Karpas-422 (cell line): ENCODE results near the gene ZNF784. TPM values are rescaled to one million over a fixed set of nuclear protein-coding genes. Genes with fewer than 3 reads are reported as not detected.

Source experiments
- DNase-seq: peaks from one replicate; pipeline ENCODE4 v3.0.0-alpha.2; 2015
- H2AFZ ChIP-seq: fragments of 200-600 bp; sonication (generic); 2 replicates; pipeline ENCODE4 v1.6.1; 2014; ENCODE audit warnings: antibody characterized with exemption, low read length, mixed read lengths
- H3K27ac ChIP-seq: fragments of 200-600 bp; sonication (generic); 2 replicates; pipeline ENCODE4 v1.5.1; 2014; ENCODE audit warnings: mild to moderate bottlenecking, low read length, moderate library complexity
- H3K27me3 ChIP-seq: fragments of 200-600 bp; sonication (generic); 2 replicates; pipeline ENCODE4 v1.6.1; 2014; ENCODE audit warnings: low read length, mixed read lengths
- H3K36me3 ChIP-seq: fragments of 200-600 bp; sonication (generic); 2 replicates; pipeline ENCODE4 v1.6.1; 2014; ENCODE audit warnings: low read length, mixed read lengths; ENCODE audit not compliant: insufficient read depth
- H3K4me1 ChIP-seq: fragments of 200-600 bp; sonication (generic); 2 replicates; pipeline ENCODE4 v1.6.1; 2014; ENCODE audit warnings: mild to moderate bottlenecking, low read length, mixed read lengths
- H3K4me2 ChIP-seq: fragments of 200-600 bp; sonication (generic); 2 replicates; pipeline ENCODE4 v1.6.1; 2014; ENCODE audit warnings: low read length, low read depth, mild to moderate bottlenecking; ENCODE audit not compliant: poor library complexity, severe bottlenecking
- H3K4me3 ChIP-seq: fragments of 200-600 bp; sonication (generic); 2 replicates; pipeline ENCODE4 v1.5.1; 2014; ENCODE audit warnings: mild to moderate bottlenecking, antibody characterized with exemption, low read length, mixed read lengths
- H3K79me2 ChIP-seq: fragments of 200-600 bp; sonication (generic); 2 replicates; pipeline ENCODE4 v1.6.1; 2014; ENCODE audit warnings: mild to moderate bottlenecking, low read length, mixed read lengths
- H3K9ac ChIP-seq: fragments of 200-600 bp; sonication (generic); 2 replicates; pipeline ENCODE4 v1.6.0; 2014; ENCODE audit warnings: low read length
- H3K9me2 ChIP-seq: fragments of 200-600 bp; sonication (generic), shearing (Covaris generic); replicated peaks from 2 replicates; pipeline ENCODE4 v1.6.0; 2014; ENCODE audit warnings: mild to moderate bottlenecking, low read length, moderate library complexity; ENCODE audit not compliant: insufficient read depth
- H3K9me3 ChIP-seq: fragments of 300-700, 200-600 bp; sonication (generic); 2 replicates; pipeline ENCODE4 v1.6.1; 2014; ENCODE audit warnings: low read length, mixed read lengths
- H4K20me1 ChIP-seq: fragments of 200-600 bp; sonication (generic); 2 replicates; pipeline ENCODE4 v1.6.1; 2014; ENCODE audit warnings: mild to moderate bottlenecking, antibody characterized with exemption, low read length, low read depth; ENCODE audit not compliant: insufficient read depth
- total RNA-seq: library from RNA; depleted of rRNA; stranded (reverse); fragments of >200 nt; shearing (Covaris generic); gene quantifications from 2 replicates; pipeline ENCODE4 v1.2.3, GENCODE V29; 2014; ENCODE audit warnings: low replicate concordance

Gene ZNF784
- total RNA-seq, 1 experiment from 2014 or later: 2.8 TPM

GRCh38 chr19:55616395-55616875, 7.9 kb downstream of the ZNF784 start:
- no peak overlapping the region for H3K4me2 ChIP-seq
- H3K79me2 ChIP-seq: peaks cover 17% of the 10 kb centered on the region
- H3K27ac ChIP-seq: no peak overlapping the region
- DNase-seq: no peak
- H3K4me3 ChIP-seq: no peak overlapping the region
- no peaks in the 10 kb centered on the region for H3K9me3 ChIP-seq
- H3K27me3 ChIP-seq: no peaks in the 10 kb centered on the region
- H3K36me3 ChIP-seq: peaks cover 3% of the 10 kb centered on the region; the same call in 1 of the 2 replicates
- H4K20me1 ChIP-seq: peaks cover 5% of the 10 kb centered on the region; the same call in 1 of the 2 replicates
- H2AFZ ChIP-seq: no peak overlapping the region
- H3K4me1 ChIP-seq: peaks cover 18% of the 10 kb centered on the region
- H3K9me2 ChIP-seq: no peaks in the 10 kb centered on the region
- H3K9ac ChIP-seq: no peak overlapping the region

DNA sequence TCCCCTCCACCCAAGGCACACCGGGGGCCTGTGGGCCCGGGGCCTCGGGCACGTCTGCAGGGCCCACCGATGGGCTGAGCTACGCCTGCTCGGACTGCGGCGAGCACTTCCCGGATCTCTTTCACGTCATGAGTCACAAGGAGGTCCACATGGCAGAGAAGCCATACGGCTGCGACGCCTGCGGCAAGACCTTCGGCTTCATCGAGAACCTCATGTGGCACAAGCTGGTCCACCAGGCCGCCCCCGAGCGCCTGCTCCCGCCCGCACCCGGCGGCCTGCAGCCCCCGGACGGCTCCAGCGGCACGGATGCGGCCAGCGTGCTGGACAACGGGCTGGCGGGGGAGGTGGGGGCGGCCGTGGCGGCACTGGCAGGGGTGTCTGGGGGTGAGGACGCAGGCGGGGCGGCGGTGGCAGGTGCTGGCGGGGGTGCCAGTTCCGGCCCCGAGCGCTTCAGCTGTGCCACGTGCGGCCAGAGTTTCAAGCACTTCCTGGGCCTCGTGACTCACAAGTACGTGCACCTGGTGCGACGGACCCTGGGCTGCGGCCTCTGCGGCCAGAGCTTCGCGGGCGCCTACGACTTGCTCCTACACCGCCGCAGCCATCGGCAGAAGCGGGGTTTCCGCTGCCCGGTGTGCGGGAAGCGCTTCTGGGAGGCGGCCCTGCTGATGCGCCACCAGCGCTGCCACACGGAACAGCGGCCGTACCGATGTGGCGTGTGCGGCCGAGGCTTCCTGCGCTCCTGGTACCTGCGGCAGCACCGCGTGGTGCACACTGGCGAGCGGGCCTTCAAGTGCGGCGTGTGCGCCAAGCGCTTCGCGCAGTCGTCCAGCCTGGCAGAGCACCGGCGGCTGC, 8.6 kb downstream of the ZNF784 start:
- H3K4me1 ChIP-seq: peaks cover 20% of the 10 kb centered on the region
- H3K27me3 ChIP-seq: no peaks in the 10 kb centered on the region
- H3K4me3 ChIP-seq: no peak overlapping the region
- H2AFZ ChIP-seq: no peak overlapping the region
- no peak for DNase-seq
- no peak overlapping the region for H3K4me2 ChIP-seq
- H3K9me2 ChIP-seq: no peaks in the 10 kb centered on the region
- no peaks in the 10 kb centered on the region for H3K9me3 ChIP-seq
- H4K20me1 ChIP-seq: peaks cover 8% of the 10 kb centered on the region
- H3K27ac ChIP-seq: no peak overlapping the region
- peaks cover 24% of the 10 kb centered on the region for H3K79me2 ChIP-seq
- H3K36me3 ChIP-seq: peaks cover 3% of the 10 kb centered on the region; the same call in 1 of the 2 replicates
- no peak overlapping the region for H3K9ac ChIP-seq

DNA sequence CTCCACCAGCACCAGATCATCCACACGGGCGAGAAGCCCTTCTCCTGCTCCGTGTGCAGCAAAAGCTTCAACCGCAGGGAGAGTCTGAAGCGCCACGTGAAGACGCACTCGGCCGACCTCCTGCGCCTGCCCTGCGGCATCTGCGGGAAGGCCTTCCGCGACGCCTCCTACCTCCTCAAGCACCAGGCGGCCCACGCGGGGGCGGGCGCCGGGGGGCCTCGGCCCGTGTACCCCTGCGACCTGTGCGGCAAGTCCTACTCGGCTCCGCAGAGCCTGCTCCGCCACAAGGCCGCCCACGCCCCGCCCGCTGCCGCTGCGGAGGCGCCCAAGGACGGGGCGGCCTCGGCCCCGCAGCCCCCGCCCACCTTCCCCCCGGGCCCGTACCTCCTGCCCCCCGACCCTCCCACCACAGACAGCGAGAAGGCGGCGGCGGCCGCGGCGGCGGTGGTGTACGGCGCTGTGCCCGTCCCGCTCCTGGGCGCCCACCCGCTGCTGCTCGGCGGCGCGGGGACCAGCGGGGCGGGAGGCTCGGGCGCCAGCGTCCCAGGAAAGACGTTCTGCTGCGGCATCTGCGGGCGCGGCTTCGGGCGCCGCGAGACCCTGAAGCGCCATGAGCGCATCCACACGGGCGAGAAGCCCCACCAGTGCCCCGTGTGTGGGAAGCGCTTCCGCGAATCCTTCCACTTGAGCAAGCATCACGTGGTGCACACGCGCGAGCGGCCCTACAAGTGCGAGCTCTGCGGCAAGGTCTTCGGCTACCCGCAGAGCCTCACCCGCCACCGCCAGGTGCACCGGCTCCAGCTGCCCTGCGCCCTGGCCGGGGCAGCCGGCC, 9.4 kb downstream of the ZNF784 start:
- Histone ChIP-seq H4K20me1 (peaks cover 12% of the 10 kb centered on the region), H3K4me1 (peaks cover 14% of the 10 kb centered on the region), H2AFZ (no peak overlapping the region), H3K79me2 (peaks cover 31% of the 10 kb centered on the region), H3K36me3 (peaks cover 5% of the 10 kb centered on the region; the same call in 1 of the 2 replicates), H3K9me2 (no peaks in the 10 kb centered on the region), H3K9me3 (no peaks in the 10 kb centered on the region), H3K4me3 (no peak overlapping the region), H3K4me2 (no peak overlapping the region), H3K9ac (no peak overlapping the region), H3K27me3 (no peaks in the 10 kb centered on the region), H3K27ac (no peak overlapping the region)
- DNase-seq: no peak

DNA sequence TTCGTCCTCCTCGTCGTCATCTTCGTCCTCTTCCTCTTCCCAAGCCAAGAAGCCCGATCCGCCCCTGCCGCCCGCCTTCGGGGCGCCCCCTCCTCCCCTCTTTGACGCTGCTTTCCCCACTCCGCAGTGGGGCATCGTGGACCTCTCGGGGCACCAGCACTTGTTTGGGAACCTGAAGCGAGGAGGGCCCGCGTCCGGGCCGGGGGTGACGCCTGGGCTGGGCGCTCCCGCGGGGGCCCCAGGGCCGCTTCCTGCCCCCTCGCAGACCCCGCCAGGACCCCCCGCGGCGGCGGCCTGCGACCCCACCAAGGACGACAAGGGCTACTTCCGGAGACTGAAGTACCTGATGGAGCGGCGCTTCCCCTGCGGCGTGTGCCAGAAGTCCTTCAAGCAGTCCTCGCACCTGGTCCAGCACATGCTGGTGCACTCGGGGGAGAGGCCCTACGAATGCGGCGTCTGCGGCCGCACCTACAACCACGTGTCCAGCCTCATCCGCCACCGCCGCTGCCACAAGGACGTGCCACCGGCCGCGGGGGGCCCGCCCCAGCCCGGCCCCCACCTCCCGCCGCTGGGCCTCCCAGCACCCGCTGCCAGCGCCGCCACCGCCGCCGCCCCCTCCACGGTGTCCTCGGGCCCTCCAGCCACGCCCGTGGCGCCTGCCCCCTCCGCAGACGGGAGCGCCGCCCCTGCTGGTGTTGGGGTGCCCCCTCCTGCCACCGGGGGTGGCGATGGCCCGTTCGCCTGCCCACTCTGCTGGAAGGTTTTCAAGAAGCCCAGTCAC, 10.2 kb downstream of the ZNF784 start:
- H3K9me3 ChIP-seq: no peaks in the 10 kb centered on the region
- no peaks in the 10 kb centered on the region for H3K9me2 ChIP-seq
- no peak for DNase-seq
- H4K20me1 ChIP-seq: peaks cover 18% of the 10 kb centered on the region
- H2AFZ ChIP-seq: no peak overlapping the region
- no peak overlapping the region for H3K4me2 ChIP-seq
- no peaks in the 10 kb centered on the region for H3K27me3 ChIP-seq
- no peak overlapping the region for H3K27ac ChIP-seq
- peaks cover 10% of the 10 kb centered on the region for H3K36me3 ChIP-seq
- H3K79me2 ChIP-seq: peaks cover 39% of the 10 kb centered on the region
- no peak overlapping the region for H3K4me3 ChIP-seq
- H3K4me1 ChIP-seq: peaks cover 7% of the 10 kb centered on the region; the same call in 1 of the 2 replicates
- H3K9ac ChIP-seq: no peak overlapping the region

DNA sequence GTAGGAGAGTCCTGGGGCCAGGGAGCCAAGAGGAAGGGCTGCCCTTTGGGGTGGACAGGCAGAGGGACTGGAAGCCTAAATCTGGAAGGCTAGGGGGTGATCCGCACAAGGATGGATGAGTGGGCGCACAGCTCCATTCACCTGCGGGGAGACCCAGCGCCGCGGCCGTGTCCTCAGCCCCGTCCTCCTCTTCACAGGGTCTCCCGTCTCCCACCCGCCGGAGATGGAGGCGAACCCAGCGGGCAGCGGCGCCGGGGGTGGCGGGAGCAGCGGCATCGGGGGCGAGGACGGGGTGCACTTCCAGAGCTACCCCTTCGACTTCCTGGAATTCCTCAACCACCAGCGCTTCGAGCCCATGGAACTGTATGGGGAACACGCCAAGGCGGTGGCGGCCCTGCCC, 11.0 kb downstream of the ZNF784 start:
- peaks cover 46% of the 10 kb centered on the region for H3K79me2 ChIP-seq

GRCh38 chr19:55611983-55612645, 12.3 kb downstream of the ZNF784 start:
- Histone ChIP-seq H3K79me2 (peaks cover 58% of the 10 kb centered on the region), H2AFZ (no peak overlapping the region), H4K20me1 (peaks cover 18% of the 10 kb centered on the region), H3K9ac (no peak overlapping the region), H3K4me1 (peaks cover 8% of the 10 kb centered on the region), H3K36me3 (peaks cover 18% of the 10 kb centered on the region), H3K27me3 (no peaks in the 10 kb centered on the region), H3K9me3 (no peaks in the 10 kb centered on the region), H3K4me2 (no peak overlapping the region), H3K27ac (no peak overlapping the region), H3K4me3 (no peak overlapping the region), H3K9me2 (no peaks in the 10 kb centered on the region)
- no peak for DNase-seq

More for the DNA sequence above, 11.0 kb downstream of the ZNF784 start:
- DNase-seq: no peak
- Histone ChIP-seq H3K9me3 (no peaks in the 10 kb centered on the region), H3K9me2 (no peaks in the 10 kb centered on the region), H3K27ac (no peak overlapping the region), H3K4me3 (no peak overlapping the region), H3K36me3 (peaks cover 17% of the 10 kb centered on the region), H3K4me1 (peaks cover 7% of the 10 kb centered on the region; the same call in 1 of the 2 replicates), H3K9ac (no peak overlapping the region), H3K27me3 (no peaks in the 10 kb centered on the region), H4K20me1 (peaks cover 18% of the 10 kb centered on the region), H3K4me2 (no peak overlapping the region), H2AFZ (no peak overlapping the region)

- H3K9me2 ChIP-seq: no peaks in the 10 kb centered on the region
- H2AFZ ChIP-seq: no peak overlapping the region
- peaks cover 18% of the 10 kb centered on the region for H4K20me1 ChIP-seq
- no peak overlapping the region for H3K4me3 ChIP-seq
- H3K9me3 ChIP-seq: no peaks in the 10 kb centered on the region
- no peak overlapping the region for H3K9ac ChIP-seq
- H3K4me2 ChIP-seq: no peak overlapping the region
- no peak overlapping the region for H3K27ac ChIP-seq
- no peak for DNase-seq
- peaks cover 15% of the 10 kb centered on the region for H3K4me1 ChIP-seq
- no peaks in the 10 kb centered on the region for H3K27me3 ChIP-seq
- peaks cover 64% of the 10 kb centered on the region for H3K79me2 ChIP-seq
- H3K36me3 ChIP-seq: peaks cover 24% of the 10 kb centered on the region
These were observed 12.9 kb downstream of the ZNF784 start for GRCh38 chr19:55611300-55611982.
